Germinal center (tissue), 1 donor: Measurements from ENCODE around the gene KLK11.
"Not testable (repeated sequence)": the region's sequence is repeated elsewhere in the genome, so short reads cannot be mapped to it uniquely, and the experiment has no call there.

ENCODE experiments used
- DNase-seq: peaks from one replicate; pipeline ENCODE4 v3.0.0; 2012; ENCODE audit warnings: mixed read lengths, low spot score

The KLK11 gene

DNA sequence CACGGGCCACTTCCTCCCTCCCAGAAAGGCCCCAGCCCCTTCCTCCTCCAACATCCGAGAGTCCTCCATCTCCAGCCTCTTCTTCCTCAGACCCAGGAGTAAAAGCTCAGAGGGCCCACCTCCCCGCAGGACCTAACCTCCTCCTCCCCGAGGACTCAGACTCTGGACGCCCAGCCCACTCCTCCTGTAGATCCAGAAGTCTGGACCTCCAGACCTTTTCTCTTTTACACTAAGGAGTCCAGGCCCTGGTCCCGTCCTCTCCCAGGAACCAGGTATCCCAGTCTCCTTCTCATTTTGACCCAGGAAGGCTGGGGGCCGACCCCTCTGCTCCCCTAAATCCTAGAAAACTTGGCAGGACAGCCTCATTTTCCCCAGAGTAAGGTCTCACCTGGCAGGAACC is 23.1 kb downstream of the KLK11 start:
- no peak for DNase-seq

DNA sequence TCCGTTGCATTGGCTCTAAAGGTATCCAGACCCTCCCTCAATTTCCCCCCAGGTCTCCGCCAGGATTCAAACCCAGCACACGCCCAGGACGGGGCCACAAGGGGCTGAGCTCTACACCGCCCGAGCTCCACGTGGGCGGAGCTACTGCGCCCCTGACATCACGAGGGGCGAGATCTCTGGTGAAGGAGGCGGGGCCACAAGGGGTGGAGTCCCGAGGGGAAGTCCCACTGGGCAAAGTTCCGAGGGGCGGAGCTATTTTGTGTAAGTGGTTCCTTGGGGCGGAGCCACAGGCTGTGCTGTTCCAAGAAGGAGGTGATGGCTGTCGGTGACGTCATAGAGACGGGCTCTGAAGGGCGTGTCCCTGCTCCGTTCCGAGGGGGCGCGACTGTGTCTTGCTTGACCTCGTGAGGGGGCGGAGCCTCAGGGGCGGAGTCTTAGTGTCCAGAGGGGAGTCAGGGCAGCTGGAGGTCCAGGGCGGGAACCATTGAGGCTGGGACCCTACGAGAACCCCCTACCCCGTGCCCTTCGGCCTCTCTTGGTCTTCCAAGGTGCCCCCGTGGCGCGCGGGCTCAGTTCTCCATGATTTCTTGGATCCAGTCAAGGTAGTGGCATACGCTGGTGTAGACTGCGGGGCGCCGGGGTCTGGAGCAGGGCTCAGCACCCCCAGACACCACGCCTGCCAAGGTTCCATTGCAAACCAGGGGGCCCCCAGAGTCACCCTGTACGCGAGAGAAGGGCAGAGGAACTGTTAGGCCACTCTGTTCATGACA is 23.7 kb downstream of the KLK11 start:
- DNase-seq, result peak; percentile 45

DNA sequence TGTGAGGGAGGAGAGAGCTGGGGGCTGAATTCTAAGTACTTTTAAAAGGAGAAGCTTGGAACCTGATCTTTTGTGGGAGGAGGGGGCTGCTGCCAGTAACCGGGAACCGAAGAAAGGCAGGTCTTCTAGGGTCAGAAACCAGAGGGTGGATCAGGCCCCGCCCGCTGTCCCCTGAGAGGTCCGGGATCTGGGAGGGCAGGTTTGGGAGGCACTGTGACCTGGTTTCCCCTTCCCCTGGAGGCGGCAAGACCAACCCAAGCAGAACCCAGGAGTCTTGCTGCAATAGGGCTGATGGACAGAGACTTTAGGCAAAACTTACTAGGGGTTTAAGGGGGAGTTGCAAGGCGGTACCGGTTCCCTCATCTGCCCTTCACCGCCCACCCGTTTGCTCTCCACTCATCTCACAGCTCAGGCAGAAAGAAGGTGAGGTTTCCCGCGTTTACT is 24.3 kb downstream of the KLK11 start:
- DNase-seq, result no peak

DNA sequence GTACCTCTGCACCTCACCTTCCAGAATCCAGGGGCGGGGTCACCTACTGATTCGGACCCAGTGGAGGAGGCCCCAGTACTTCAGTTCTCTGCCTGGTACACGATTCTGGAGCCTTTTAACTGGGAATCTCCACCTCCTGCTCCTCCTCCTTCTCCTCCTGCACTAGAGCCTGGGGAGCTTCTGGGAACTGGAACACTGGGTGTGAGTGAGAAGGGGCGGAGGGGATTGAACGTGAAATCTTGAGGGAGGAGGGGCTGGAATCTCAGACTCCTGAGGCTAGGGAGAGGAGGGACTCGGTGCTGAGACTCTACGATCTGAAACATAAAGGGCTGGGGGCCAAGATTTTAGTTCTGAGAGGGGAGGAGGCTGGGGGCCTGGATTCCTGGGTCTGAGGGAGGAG is 24.9 kb downstream of the KLK11 start, which contains the start of gene KLK8:
KLK8 (minus strand) TSS at position 90 of the 400 bp plus-strand sequence. CDS start 437 bp downstream, outside the sequence.
- no peak for DNase-seq

- DNase-seq, result no peak
These were observed 25.4 kb downstream of the KLK11 start for GRCh38 chr19:51000981-51001380.

DNA sequence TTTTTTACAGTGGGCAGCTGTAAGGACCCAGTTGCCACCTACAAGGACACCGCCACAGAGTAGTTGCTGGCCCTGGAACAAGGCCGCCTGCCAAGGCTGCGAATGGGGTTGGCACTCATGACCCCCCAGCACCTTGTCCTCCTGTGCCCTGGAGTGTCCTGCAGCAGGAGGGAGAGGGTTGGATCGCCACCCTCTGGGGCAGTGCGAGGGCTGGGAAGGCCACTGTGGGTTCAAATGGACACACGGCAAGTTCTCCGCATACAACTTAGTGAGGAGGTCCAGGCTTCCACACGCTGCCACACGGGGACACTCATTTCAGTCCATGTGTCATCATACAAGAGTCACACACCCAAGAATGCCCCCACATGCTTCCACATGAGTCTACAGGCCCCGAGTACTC is 26.0 kb downstream of the KLK11 start:
- no peak for DNase-seq

DNA sequence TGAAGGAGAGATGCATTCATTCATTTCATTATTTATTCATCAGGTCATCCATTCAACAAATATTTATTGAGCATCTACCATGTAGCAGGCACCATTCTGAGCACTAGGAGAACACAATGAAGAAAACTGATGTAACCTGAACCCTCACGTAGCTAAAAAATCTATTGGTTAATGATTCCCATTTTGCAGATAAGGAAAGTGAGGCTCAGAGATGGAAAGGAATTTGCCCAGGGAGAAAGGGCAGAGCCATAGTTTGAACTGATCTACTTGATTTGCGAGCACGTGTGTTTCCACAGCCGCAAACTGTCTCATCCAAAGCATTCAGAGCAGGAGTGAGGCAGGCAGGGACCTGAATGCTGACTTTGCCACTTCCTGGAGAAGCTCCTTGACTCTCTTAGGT is 27.7 kb downstream of the KLK11 start:
- DNase-seq, result no peak

DNA sequence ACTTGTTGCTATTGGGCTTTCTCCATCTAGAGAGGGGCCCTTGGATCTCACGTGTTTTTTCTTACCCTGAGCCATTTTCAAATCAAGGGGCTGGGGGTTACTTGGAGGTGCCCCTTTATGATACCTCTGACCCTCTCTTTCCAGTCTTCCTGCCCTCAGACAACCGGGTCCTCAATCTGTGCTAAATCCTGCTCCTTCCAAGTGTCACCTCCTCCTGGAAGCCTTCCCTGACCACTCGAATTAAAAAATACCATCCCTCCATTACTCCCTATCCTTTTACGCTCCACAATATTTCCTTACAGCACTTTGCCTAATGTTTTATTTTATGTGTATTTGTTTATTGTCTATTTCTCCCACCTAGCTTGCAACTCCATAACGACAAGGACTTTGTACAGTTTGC is 28.4 kb downstream of the KLK11 start:
- DNase-seq, result no peak

- no peak for DNase-seq
These were observed 32.3 kb downstream of the KLK11 start for GRCh38 chr19:50994129-50994528.

GRCh38 chr19:50992666-50993035 is 33.8 kb downstream of the KLK11 start:
- no peak for DNase-seq

DNA sequence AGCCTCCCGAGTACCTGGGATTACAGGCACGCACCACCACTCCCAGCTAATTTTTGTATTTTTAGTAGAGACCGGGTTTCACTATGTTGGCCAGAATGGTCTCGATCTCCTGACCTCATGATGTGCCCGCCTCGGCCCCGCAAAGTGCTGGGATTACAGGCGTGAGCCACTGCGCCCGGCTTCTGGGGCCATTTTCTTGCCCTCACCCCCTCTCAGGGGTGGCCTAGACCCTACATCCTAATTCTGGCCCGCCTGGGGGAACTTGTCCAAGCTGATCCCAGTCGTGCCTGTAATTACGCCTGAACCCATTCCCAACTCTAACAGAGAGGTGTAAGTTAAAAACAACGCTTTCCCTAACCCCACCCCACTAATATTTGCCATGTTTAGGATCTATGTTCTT is 42.0 kb downstream of the KLK11 start:
- not testable (repeated sequence) for DNase-seq

GRCh38 chr19:50983625-50984292 is 42.7 kb downstream of the KLK11 start, which contains the start of gene KLK7:
TSS of gene KLK7 (minus strand) at chr19:50983917. CDS start at chr19:50982399, 1,518 bp downstream.
- DNase-seq, result no peak

DNA sequence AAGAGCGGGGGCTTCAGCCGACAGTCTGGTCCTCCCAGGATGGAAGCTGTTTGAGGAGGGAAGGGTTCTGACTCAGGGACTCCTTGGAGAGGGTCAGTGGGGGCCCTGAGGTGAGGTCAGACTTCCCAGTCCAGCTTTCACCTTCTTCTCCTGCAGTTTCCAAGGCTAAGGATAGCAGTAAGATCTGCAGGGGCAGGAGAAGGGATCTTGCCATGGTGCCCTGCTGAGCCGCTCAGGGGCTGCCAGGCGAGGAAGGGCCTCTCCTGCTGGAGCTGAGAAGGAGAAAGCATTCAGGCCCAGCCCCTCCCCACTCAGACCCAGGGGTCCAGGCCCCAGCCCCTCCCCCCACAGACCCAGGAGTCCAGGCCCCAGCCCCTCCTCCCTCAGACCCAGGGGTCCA is 44.2 kb downstream of the KLK11 start:
- no peak for DNase-seq

- DNase-seq, result no peak
These were observed 44.7 kb downstream of the KLK11 start for GRCh38 chr19:50981587-50982146.

DNA sequence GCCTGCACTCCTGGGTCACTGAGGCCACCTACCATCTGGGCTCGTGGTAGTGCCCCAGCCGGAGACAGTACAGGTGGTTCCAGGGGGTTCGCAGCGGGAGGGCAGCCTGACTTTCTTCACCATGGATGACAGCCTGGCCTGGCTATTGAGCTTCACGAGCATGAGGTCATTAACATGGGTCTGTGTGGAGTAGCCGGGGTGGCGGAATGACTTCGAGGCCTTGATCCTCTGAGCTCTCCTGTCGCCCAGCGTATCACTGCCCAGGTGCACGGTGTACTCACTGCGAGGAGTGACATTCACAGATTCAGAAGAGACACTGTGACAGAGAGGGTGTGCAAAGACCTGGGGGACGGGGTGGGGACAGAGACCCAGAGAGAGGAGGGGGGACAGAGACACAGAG is 46.2 kb downstream of the KLK11 start:
- no peak for DNase-seq

GRCh38 chr19:50979758-50980157 is 46.7 kb downstream of the KLK11 start:
- DNase-seq, result no peak

DNA sequence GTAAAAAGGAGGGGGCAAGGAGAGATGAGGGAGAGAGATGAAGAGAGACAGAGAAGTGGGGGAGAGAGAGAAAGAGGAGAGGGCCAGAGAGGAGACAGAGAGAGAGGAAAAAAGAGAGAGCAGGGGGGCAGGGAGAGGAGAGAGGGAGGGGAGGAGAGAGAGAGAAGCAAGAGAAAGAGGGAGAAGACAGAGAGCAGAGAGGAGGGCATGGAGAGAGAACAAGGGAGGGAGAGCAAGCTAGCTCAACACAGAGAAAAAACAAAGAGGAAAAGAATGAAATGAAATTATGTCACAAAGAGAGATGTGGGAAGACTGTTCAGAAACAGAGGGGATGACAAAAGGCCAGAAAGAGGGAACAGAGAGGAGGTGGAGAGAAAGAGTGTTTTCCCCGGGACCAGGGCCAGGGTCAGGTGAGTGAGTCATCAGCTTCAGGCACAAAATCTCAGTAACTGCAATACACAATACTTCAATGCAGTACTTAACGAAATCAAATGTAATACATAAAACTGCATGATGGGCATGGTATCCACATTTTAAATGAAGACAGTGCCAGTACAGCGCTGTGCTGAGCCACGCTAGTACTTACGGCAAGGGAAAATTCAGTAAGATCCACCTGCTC is 47.5 kb downstream of the KLK11 start:
- no peak for DNase-seq

DNA sequence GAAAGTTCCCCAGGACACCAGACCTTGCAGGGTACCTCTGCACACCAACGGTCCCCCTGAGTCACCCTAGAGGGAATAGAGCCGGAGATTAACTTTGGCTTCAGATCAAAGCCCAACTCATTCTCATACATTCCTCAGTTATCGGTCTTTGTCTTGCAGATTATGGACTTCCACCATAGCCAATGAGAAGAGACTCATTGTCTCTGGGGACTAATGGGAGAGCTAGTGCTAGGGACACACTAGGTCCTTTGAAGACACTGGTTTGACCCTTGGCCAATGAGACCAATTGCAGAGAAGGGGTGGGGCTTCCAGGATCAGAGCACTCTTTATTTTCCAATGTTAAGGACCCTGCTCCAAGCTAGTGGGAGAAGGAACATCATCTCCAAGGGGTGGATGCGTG is 48.8 kb downstream of the KLK11 start:
- DNase-seq, result no peak

DNA sequence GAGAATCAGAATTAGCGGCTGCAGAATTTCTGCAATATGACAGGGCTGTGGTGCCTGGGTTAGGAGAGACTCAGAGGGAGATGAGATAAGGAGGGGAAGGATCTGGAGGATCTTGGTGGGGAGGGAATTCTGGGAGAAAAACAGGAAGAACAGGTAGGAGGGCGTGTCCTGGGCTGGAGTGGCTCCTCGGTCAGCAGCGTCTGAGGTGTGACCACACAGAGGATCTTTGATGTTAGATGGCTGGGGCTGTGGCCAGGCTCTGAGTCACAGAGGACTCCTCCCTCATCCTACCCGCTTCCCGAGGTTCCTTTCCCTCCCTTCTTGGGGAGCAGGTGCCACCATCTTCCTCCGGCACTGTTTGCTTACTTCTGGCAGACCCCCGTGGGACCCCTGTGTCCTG is 50.6 kb downstream of the KLK11 start:
- no peak for DNase-seq

- DNase-seq, result no peak
These were observed 51.5 kb downstream of the KLK11 start for GRCh38 chr19:50974702-50975556.

DNA sequence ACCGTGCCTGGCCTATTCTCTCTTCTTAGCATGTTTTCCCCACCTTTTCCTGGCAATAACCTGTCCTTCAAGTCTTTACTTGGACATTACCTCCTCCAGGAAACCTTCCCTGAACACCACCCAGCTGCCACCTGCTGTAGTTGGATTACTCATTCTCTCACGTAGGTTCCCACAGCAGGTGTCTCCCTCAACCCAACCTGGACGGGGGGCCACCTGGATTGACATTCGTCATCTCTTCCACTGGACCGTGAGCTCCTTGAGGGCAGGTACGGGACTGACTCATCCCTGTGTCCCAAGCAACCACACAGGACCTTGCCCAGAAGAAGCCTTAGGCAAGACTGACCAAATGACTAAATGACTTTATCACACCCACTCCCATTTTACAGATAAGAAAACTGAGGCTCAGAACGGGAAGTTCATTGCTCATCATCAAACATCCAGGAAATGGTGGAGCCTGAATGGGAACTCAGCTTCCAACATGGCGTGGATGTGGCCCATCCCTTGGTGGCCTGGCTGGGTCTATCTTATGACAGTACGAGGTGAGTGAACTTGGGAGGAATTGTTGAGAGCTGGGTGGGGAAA is 53.5 kb downstream of the KLK11 start:
- DNase-seq, result no peak
